HG03439 (cell line): ENCODE data around the gene ELMO3.

ENCODE experiments used
- ATAC-seq: cut with Tn5 transposase; IDR thresholded peaks from one replicate; pipeline ENCODE4 v1.9.1; 2021; ENCODE audit warnings: mild to moderate bottlenecking, moderate library complexity; ENCODE audit not compliant: unreplicated experiment

Gene ELMO3

DNA sequence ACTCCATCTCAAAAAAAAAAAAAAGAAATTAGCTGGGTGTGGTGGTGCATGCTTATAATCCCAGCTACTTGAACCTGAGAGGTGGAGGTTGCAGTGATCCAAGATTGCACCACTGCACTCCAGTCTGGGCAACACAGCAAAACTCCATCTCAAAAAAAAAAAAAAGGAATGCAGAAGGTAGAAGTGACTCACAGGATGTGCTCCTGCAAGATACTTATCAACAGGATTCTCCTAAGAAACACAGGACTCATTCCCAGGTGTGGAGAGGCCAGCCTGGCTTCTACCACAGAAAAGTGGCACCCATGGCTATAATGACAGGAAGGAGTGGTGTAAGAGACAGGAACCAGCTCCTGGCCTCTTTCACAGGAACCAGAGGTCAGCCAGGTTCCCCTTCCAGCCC lies 13.8 kb downstream of the ELMO3 start:
- ATAC-seq, result no peak

DNA sequence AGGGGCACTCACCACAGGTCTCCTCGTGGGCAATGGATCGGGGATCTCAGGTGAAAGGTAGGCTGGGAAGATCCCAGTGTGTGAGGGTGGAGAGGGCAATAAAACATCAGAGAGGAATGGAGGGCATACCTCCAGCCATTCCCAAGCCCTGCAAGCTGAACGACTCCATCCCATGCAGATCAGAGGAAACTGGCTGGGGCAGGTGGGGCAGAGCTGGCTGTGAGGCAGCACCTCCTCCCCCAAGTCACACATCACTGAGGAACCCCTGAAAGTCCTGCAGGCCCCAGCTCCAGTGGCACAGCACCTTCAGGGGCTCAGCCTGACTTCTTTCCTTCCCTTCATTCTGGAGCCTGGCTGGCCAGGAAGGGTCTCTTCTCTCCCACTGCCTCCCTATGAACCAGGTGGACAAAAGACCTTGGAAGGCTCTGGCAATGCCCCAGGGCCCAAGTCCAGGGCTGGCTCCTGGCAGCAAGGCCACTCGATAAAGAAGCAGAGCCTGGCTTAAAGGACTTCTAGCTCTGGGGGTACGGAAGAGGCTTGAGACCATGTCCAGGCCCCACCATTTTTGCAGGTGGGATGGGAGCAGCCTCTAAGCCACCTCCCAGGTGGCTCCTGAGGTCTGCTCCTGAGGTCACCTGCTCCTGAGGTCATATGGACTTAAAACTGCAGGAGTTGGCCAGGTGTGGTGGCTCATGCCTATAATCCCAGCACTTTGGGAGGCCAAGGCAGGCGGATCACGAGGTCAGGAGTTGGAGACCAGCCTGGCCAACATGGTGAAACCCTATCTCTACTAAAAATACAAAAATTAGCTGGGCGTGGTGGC lies 14.5 kb downstream of the ELMO3 start:
- no peak for ATAC-seq

DNA sequence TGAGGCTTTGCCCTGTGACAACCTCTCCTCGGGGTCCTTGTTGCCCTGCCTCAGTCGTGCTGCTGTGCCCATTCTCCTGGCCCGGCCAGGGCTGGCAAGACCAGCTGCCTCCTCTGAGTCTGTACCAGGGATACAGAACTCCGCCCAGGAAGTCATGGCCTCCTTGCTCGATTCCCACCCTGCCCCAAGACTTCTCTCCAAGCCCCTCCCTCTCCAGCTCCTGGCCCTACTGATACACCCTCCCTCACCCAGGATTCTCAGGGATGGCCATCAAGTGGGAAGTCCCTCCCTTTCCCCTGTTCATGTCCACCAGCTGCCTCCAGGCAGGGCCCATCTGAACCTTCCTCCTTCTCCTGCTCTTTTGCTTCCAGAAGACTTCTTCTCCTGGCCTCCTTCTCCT lies 16.8 kb downstream of the ELMO3 start:
- ATAC-seq, result no peak

DNA sequence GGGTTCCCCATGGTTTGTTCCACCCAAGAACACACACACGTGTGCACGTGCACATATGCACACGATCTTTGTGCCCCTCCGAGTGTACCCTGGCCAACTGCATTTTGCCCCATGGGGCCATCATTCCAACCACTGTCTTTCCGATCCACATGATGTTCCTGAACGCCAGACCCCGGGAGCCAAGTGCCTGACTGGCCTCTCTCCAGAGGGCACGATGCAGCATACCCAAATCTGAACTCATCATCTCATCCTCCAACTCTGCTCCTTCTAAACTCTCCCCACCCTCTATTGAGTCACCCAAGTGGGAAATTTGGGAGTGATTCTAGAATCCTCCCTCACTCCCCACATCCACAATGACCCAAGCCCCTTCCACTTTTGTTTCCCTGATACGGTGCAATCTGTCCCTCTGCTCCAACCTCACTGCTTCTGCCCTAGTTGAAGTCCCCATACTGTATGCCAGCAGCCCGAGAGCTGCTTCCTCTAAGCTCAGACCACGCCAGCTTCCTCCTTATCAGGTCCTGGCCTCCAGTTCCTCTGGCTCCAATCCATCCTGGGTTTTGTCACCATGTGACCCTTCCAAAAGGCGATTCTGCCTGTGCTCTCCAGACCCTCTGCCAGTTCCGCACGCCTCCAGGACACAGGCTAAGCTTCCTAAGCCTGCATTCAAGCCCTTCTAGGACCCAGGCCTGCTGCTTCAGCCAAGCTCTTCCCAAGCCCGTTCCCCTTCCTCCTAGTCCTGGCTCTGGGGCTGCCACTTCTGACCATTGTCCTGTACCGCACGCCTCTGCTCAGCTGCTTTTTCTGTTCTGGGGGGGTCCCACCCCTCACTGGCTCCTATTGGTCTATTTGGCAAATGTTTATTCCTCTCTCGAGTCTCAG lies 17.9 kb downstream of the ELMO3 start:
- ATAC-seq, result no peak

DNA sequence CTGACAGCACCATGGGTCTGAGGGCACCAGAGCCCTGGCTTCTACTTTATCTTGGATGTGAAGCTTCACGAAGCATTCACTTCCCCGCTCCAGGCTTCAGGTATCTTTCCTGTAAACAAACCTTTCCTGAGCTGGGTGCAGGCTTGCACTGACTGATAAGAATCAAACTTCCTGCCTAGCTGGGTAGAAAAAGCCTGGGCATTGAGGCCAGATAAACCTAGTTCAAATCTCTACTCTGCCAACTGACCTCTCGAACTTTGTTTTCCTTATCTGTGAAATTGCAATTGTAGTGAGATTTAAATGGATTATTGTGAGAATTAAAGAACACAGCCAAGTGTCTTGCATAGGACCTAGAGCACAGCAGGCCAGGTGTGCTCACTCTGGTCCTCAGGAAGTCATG lies 25.1 kb downstream of the ELMO3 start:
- no peak for ATAC-seq

DNA sequence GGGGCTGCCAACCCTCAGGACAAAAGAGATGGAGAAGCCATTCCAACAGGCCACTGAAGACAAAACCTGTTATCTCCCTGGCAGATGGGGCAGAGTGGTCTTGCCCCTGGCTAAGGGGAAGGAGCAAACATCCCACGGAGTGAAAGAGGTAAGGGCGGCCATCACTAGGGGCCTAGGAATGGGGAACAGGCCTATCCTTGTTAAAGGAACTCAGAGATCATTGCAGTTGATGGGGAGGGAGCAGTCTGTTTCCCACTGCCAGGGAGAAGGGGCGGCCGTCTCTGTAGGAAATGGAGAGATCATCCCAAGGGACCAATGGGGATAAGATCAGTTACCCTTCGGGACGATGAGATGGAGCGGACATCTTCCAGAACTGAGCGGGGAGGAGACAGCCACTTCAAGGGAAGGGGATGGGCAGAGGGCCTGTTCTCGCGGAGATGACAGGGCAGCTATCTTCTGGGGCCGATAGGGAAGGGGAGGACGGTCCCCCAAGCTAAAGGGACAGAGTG lies 27.4 kb downstream of the ELMO3 start:
- ATAC-seq, result no peak

DNA sequence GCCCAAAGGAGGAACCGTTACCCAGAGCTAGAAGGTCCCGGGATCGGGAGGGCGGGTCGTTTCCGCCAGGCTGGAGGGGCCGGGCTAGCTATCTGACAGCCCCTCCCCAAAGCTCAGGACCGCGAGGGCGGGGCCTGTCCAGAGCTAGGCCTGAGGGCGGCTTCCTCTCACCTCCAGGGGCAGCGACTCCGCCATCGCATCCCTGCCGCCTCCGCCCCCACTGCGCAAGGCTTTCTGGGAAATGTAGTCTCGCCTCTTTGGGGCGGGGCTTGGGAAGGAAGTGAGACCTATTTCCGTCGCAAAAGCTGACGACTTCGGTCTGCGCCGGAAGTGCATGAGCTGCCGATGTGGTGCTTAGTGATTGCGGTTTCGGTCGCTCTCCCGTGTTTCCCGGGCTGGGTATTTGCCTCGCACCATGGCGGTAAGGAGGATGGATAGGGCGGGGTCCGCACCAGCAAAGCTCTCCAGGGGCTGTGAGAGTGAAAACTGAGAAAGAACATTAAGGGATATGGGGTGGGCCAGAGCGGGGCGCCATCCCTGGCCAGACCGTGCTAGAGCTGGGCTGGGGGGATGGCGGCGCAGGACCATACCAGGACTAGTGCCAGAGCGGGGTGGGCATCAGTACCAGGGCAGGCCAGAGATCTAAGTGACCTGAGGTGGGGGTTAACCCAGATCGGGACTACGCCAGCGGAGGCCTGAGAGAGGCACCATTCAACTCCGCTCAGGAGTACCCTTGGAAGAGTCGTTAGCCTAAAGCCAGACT lies 28.1 kb downstream of the ELMO3 start, which contains the start of gene TMEM208:
Gene TMEM208, plus strand, starts transcription at position 327 of the 763 bp plus-strand sequence. Its CDS starts 89 bp downstream, at position 416.
- peak; percentile 88 for ATAC-seq

DNA sequence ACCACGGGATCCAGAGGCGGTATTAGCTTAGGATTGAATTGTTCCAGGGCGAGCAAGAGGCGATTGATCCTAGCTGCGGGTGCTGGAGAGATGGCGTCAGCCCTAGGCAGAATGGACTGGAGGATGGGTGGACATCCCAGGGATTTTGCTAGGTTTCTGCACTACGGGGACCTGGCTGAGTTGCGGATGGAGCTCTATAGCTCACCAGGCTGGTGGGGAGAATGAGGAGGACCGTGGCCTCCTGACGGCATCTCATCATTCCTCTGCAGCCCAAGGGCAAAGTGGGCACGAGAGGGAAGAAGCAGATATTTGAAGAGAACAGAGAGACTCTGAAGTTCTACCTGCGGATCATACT lies 28.6 kb downstream of the ELMO3 start:
- no peak for ATAC-seq

DNA sequence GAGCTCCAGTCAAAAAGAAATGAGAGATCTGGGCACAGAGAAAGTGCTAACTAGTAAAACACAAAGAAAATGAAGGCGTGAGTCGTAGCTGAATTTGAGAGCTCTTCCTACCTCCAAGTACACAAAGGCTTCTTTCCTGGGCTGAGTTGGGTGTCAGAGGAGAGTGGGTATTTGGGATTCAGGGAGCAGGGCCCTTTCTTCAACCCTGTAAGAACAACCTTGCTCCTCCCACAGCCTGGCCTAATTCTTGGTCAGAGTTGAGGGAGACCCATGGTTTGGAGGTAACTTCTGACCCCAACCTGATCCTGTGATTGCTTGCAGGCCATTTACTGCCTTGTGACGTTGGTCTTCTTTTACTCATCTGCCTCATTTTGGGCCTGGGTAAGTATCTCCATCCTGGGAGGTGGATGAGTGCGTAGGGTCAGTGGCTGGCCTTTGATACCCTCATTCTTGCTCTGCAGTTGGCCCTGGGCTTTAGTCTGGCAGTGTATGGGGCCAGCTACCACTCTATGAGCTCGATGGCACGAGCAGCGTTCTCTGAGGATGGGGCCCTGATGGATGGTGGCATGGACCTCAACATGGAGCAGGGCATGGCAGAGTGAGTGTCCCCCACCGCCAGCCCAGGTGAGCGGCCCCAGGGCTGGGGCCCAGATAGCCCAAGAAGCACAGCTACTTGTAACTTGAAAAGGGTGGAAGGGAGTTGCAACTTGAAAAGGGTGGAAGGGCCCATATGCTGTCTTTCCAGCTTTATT lies 29.3 kb downstream of the ELMO3 start:
- no peak for ATAC-seq

DNA sequence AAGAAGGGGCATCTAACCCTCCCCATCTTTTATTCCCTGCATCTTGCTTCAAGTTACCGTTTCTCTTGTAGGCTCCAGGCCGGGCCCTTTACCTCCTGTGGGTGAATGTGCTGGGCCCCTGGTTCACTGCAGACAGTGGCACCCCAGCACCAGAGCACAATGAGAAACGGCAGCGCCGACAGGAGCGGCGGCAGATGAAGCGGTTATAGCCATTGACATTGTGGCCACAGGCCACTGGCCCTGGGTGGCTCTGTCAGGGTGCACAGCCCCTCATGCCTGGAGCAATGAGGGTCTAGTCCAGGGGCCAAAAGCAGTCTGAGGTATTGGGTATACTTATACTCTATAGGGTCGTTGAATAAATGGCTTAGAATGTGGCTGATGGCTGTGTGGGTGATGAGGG lies 30.0 kb downstream of the ELMO3 start:
- no peak for ATAC-seq

DNA sequence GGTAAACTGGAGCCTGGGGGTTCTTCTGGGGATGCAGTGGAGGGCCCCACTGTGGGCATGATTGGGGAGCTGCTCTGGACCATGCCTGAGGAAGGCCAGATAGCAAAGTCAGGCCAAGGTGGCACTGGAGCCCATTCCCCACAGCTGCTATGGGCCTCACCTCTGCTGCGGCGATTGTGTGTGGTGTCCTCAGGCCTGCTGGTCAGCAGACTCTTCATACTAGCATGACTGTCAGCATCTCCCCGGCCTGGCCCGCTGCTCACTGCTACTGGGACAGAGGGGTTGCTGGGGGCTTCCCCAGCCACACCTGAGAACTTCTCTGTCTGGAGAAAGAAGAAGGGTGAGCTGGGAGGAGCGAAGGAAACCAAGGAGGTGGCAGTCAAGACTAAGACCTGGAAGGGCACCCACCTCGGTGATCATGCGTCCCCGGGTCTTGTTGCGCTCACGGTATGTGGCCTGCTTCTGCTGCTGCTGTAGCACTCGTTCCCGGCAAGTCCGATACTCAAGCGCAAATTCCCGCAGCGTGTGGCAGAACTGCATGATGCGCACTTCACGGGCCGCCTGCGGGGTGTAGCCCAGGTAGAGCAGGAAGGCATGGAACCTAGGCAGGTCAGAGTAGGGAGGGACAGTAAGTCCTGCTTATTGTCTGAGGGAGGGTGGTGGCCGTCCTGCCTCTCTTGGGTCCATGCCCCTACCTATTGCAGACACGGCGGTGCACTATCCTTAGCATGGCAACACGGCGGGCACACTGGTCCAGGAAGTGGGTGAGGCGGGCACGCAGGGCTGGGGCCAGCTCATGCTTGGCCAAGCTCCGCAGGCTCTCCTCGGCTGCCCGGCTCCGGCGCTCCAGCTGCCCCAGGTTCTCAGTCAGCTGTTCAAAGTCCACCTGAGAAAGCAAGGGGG lies 31.2 kb downstream of the ELMO3 start:
- ATAC-seq, result no peak

DNA sequence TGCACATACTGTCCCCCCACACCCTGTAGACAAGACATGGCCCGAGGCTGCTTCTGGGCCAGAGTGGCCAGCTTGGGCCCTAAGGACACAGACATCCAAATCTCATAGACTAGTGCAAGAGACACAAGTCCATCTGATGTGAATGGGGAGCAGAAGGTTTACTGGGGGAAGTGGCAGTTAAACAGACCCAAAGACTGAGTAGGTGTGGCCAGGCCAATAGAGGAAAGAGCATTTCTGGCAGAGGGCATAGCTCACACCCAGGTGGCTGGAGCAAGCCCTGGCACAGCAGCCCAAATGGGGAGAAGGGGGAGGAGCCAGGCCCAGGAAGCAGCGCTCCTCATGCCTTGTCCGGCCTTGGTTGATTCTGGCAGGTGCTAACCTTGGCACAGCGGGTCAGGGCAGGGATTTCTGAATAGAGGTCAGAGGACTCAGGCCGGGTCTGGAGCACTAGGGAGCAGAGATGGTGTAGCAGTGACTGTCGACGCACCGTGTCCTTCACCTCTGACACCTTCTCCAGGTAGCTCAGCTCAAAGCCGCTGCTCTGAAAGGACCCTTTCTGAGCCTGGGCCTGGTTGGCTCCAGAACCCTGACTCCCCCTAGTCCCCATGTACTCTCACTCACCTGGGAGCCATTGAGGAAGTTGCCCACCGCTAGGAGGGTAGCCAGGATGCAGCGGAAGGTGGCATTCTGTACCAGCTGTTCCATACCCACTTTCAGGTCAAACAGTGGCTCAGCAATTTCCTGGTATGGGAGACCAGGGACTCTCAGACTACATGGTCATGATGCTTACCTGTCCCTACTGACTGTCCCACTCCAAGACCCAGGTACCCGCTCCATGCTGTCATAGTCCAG lies 32.1 kb downstream of the ELMO3 start:
- ATAC-seq, result no peak

DNA sequence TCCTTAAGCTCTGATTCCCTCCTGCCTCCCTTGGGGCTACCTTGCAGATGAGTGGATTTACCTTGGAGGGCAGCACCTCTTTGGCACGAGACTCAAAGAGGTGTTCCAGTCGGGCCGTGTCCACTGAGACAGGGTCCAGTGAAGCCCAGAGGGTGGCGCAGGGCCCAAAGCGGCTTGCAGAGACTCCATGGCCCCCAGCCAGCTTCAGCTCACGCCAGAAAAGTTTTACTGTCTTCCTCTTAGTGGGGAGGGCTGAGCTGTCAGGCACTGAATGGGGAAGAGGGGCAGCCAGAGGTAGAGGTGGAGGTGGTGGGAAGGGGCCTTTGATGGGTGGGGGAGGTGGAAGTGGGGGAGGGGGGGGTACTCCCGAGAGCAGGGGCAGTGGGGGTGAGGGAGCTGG lies 34.7 kb downstream of the ELMO3 start:
- ATAC-seq, result no peak

DNA sequence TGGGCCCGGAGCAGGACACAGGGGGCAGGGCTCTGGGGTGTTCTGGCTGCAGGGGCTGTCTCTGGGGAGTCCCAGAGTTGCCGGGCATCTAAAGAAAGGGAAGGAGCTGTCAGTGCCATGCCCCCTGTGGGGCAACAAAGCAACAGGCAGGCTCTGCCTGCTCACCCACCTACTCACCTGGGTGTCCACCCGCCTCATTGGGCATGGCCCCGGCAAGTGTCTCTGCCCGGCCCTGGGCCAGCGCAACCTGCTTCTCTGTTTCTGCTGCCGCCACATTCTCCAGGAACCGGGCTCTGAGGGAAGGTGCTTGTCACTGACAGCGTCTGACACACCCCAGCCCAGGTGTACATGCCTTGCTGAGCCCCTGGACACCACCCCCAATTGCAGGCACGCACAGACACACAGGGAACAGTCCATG lies 35.3 kb downstream of the ELMO3 start:
- ATAC-seq, result no peak

DNA sequence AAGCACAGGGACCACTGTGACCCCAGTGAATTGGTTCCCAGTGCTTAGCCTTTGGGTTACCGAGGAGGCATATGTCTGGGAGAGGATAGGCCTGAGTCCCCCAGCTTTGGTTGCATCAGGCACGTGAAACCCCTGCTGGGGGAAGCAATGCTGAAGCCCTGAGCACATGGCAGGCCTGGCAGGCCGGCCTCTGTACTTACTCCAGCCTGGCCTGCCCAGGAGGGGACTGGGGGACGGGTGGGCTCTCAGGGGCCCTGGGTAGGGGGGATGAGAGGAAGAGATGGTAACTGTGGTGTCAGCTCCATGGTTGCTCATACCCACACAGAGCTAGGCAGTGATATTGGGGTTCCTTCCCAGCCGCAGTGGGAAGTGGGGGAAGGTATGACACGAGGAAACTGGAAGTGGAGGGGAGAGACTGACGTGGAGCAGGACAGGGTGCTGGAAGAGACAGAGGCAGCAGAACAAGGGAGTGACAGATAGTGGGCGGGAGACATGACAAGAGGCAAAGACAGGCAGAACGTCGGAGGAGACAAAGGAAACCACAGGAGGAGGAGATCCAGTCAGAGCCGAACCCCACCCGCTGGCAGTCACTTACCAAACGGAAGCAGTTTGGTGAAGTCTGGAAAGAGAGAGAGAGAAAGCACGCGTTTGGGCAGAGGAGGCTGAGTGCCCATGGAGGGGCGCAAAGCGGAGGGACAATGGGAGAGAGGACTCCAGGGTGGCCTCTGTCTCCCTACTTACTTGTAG lies 37.1 kb downstream of the ELMO3 start:
- no peak for ATAC-seq

DNA sequence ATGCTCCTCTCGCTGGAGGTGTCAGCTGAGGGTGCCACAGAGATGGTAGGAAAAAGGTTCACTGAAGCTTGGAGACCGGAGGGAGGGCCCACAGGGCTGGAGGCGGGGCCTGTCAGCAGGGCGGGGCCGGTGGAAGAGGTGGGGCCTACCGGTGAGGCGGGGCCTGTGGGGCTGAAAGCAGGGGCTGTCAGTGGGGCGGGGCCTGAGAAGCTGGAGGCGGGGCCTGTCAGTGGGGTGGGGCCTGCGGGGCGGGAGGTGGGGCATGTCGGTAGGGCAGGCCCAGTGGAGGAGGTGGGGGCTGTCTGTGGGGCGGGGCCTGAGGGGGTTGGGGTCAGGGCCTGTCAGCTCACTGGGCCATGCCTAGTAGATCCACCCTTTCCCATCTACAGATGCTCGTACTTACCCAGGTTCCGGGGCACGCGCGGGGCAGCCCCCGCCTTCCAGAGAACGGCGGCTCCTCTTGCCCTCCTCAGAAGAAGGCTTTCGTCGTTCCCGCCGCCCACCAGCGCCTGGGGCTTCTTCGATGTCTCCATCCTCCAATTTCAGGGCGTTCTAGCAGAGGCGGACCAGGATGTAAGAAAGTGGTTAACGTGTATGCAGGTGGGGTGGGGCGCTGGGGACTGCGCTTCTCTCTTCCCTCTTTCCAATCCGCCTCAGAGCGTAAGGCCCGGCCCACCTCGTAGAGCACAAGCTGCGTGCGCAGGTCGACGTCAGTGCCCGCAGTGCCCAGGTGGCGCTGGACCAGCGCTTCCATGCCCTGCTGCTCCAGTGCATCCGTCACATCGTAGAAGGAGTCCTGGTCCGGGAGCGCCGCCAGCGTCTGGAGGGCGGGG lies 37.8 kb downstream of the ELMO3 start:
- ATAC-seq, result peak; percentile 43
